Muscle layer of duodenum (tissue), 2 donors: ENCODE data around the gene HEPHL1.

Experiments used
- H3K27ac ChIP-seq: one replicate; pipeline ENCODE4 v1.7.0; 2013; ENCODE audit warnings: mild to moderate bottlenecking, low read length
- H3K27me3 ChIP-seq: one replicate; pipeline ENCODE4 v1.7.0; 2013; ENCODE audit warnings: low read depth, mild to moderate bottlenecking, control low read depth, low read length
- H3K36me3 ChIP-seq, 2 donors: one replicate each; pipeline ENCODE4 v1.7.0; 2013; ENCODE audit warnings: low read length in 2 of 2, control low read depth in 1 of 2, mild to moderate bottlenecking in 1 of 2; ENCODE audit not compliant: insufficient read depth in 2 of 2, control insufficient read depth in 1 of 2
- H3K4me1 ChIP-seq, 2 donors: one replicate each; pipeline ENCODE4 v1.7.0; 2013; ENCODE audit warnings: low read length in 2 of 2, mild to moderate bottlenecking in 2 of 2, control low read depth in 1 of 2, moderate library complexity in 1 of 2; ENCODE audit not compliant: insufficient read depth in 2 of 2, control insufficient read depth in 1 of 2
- H3K4me3 ChIP-seq, 2 donors: one replicate each; pipeline ENCODE4 v1.7.0; 2013; ENCODE audit warnings: low read length in 2 of 2, low read depth in 1 of 2, mild to moderate bottlenecking in 1 of 2
- H3K9me3 ChIP-seq, 2 donors: one replicate each; pipeline ENCODE4 v1.7.0; 2013; ENCODE audit warnings: low read length in 2 of 2, control low read depth in 1 of 2, mild to moderate bottlenecking in 1 of 2; ENCODE audit not compliant: control insufficient read depth in 1 of 2
- donor health status: healthy.

The HEPHL1 gene

DNA sequence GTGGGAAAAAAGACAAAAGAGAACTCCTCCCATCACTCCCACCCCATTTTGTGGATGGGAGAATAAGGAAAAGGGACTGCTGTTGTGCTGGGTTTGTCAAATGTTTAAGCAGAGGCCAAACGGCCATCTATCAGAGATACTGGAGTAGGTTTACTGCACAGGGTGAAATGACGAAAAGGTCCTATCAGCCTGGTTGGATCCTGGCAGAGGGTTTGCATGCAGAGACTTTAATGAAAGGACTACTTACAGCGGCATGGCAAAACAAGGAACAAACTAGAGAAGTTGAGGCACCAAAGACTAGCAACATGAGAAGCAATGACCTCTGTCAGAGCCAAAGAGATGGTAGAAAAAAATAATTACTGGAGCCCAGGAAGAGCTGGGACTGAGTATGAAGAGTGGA, 32.2 kb upstream of the HEPHL1 start:
- H3K27ac ChIP-seq: no peak overlapping the region
- no peak overlapping the region for H3K4me3 ChIP-seq
- H3K27me3 ChIP-seq: no peaks in the 10 kb centered on the region
- H3K4me1 ChIP-seq: no peaks in the 10 kb centered on the region
- H3K9me3 ChIP-seq: peaks cover 0 to 14% of the 10 kb centered on the region in 2 donors
- no peaks in the 10 kb centered on the region for H3K36me3 ChIP-seq

GRCh38 chr11:93993747-93994146, 27.4 kb upstream of the HEPHL1 start:
- H3K27me3 ChIP-seq: no peaks in the 10 kb centered on the region
- H3K4me3 ChIP-seq: no peak overlapping the region
- H3K27ac ChIP-seq: no peak overlapping the region
- H3K4me1 ChIP-seq: no peaks in the 10 kb centered on the region
- H3K9me3 ChIP-seq: peaks cover 0 to 17% of the 10 kb centered on the region in 2 donors
- no peaks in the 10 kb centered on the region for H3K36me3 ChIP-seq

DNA sequence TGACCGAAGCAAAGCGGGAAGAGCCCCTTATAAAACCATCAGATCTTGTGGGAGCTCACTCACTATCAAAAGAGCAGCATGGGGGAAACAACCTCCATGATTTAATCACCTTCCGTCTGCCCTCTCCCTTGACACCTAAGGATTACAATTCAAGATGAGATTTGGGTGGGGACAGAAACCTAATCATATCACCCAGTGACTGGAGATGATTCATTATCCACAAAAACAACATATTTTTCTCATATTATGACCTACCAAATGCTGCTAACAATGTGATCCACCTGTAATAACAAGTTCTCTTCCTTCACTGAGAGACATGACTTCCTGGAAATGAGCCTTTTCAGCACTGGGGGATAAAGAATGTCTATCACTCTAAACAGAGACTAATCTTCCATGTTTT, 23.4 kb upstream of the HEPHL1 start:
- Histone ChIP-seq H3K27me3 (no peaks in the 10 kb centered on the region), H3K27ac (no peak overlapping the region), H3K9me3 (peaks cover 0 to 11% of the 10 kb centered on the region in 2 donors), H3K36me3 (no peaks in the 10 kb centered on the region), H3K4me3 (no peak overlapping the region), H3K4me1 (no peaks in the 10 kb centered on the region)

DNA sequence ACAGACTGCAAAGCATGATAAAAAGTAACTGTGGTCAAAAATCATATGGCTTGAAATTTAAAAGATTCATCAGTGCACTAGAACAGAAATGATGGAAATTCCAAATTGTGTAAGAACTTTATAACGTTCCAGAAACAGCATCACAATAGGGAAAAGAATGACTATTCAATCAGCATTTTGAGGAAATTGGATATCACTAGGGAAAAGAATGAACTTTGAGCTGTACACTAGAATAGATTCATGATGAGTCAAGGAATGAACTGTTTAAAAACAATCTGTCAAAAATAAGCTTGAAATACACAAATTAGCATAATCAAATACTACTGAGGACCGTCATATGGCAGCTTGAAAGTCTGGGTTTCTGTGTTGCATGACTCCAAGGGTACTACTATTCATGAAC, 20.5 kb upstream of the HEPHL1 start:
- no peaks in the 10 kb centered on the region for H3K9me3 ChIP-seq
- no peaks in the 10 kb centered on the region for H3K4me1 ChIP-seq
- no peak overlapping the region for H3K27ac ChIP-seq
- no peaks in the 10 kb centered on the region for H3K27me3 ChIP-seq
- no peaks in the 10 kb centered on the region for H3K36me3 ChIP-seq
- H3K4me3 ChIP-seq: no peak overlapping the region

- H3K27me3 ChIP-seq: no peaks in the 10 kb centered on the region
- no peaks in the 10 kb centered on the region for H3K9me3 ChIP-seq
- no peaks in the 10 kb centered on the region for H3K36me3 ChIP-seq
- no peak overlapping the region for H3K27ac ChIP-seq
- H3K4me1 ChIP-seq: no peaks in the 10 kb centered on the region
- no peak overlapping the region for H3K4me3 ChIP-seq
Measured at GRCh38 chr11:94002226-94002625, 18.9 kb upstream of the HEPHL1 start.

GRCh38 chr11:94007426-94007825, 13.7 kb upstream of the HEPHL1 start:
- Histone ChIP-seq H3K36me3 (no peaks in the 10 kb centered on the region), H3K27ac (no peak overlapping the region), H3K4me1 (no peaks in the 10 kb centered on the region), H3K9me3 (no peaks in the 10 kb centered on the region), H3K4me3 (no peak overlapping the region), H3K27me3 (no peaks in the 10 kb centered on the region)

DNA sequence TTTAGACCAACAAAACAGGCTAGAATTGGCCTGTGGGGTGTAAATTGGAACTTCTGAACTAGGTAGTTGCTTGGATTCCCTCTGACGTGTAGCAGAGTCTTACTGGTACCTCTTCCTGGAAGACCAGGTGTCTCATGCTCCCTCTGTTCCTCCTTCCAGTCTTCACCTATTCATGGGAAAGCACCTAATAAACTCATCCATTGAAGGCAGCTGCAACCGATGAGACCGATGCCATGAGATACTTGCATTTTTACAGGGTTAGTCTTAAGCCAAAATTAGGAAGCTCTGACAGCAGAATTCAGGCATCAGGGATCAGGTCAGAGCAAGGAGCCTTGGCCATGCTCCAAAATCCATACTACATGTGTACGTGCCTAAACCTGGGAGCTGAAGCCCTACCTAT, 13.2 kb upstream of the HEPHL1 start:
- no peaks in the 10 kb centered on the region for H3K9me3 ChIP-seq
- H3K4me1 ChIP-seq: no peaks in the 10 kb centered on the region
- H3K27ac ChIP-seq: no peak overlapping the region
- no peaks in the 10 kb centered on the region for H3K36me3 ChIP-seq
- no peaks in the 10 kb centered on the region for H3K27me3 ChIP-seq
- H3K4me3 ChIP-seq: no peak overlapping the region

DNA sequence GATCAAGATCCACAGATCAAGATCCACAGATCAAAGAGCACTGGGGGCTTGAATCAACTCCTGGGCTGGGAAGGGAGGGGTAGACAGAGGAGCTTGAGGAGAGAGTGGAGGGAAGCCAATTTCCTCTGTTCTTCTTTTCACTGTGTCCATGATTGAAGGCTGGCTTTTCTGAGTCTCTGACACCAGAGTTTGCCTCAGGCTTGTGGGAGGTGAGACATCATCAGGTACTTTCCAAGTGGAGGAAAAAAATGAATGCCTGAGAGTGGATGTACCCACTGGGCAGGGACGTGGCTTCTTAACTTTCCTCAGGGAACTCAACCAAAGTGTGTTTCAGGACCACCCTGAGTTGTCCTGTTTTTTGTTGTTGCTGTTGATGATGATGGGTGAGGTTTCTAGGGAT, 11.0 kb upstream of the HEPHL1 start:
- H3K4me1 ChIP-seq: no peaks in the 10 kb centered on the region
- no peaks in the 10 kb centered on the region for H3K36me3 ChIP-seq
- no peaks in the 10 kb centered on the region for H3K27me3 ChIP-seq
- no peak overlapping the region for H3K4me3 ChIP-seq
- no peak overlapping the region for H3K27ac ChIP-seq
- no peaks in the 10 kb centered on the region for H3K9me3 ChIP-seq

DNA sequence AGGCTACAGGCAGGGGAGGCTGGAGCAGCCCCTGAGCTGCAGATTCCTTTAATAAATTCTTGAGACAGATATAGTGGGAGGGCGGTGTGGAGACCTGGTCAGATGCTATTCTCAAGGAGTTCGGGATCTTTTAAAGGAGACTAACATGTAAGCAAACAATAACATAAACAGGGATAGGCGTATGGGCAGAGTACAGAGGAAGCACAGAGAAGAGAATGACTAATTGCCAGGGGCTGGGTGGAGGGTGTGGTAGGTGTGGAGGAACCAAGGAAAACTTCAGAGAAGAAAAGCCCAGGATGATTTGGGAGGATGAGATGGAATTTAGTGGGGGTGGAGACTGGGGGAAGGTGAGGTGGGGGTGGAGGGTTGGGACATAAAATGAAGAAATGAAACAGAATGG, 9.7 kb upstream of the HEPHL1 start:
- Histone ChIP-seq H3K9me3 (no peaks in the 10 kb centered on the region), H3K27ac (no peak overlapping the region), H3K4me1 (no peaks in the 10 kb centered on the region), H3K36me3 (no peaks in the 10 kb centered on the region), H3K4me3 (no peak overlapping the region), H3K27me3 (no peaks in the 10 kb centered on the region)

DNA sequence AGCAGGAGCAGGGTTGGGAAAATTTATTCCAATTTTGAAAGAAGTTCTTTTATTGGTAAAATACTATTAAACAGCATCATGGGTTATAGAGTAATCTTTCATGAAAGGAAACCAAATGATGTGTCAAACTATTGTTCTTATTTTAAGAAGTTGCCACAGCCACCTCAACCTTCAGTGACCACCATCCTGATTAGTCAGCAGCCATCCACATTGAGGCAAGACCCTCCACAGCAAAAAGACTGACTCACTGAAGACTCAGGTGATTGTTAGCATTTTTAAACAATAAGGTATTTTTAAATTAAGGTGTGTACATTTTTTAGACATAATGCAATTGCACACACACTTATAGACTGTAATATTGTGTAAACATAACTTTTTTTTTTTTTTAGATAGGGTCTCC, 3.7 kb upstream of the HEPHL1 start:
- Histone ChIP-seq H3K4me1 (no peaks in the 10 kb centered on the region), H3K4me3 (no peak overlapping the region), H3K27me3 (no peaks in the 10 kb centered on the region), H3K36me3 (no peaks in the 10 kb centered on the region), H3K27ac (no peak overlapping the region), H3K9me3 (no peaks in the 10 kb centered on the region)

GRCh38 chr11:94018721-94019120, 2.4 kb upstream of the HEPHL1 start:
- no peaks in the 10 kb centered on the region for H3K4me1 ChIP-seq
- no peak overlapping the region for H3K4me3 ChIP-seq
- no peak overlapping the region for H3K27ac ChIP-seq
- H3K27me3 ChIP-seq: no peaks in the 10 kb centered on the region
- H3K36me3 ChIP-seq: no peaks in the 10 kb centered on the region
- no peaks in the 10 kb centered on the region for H3K9me3 ChIP-seq

DNA sequence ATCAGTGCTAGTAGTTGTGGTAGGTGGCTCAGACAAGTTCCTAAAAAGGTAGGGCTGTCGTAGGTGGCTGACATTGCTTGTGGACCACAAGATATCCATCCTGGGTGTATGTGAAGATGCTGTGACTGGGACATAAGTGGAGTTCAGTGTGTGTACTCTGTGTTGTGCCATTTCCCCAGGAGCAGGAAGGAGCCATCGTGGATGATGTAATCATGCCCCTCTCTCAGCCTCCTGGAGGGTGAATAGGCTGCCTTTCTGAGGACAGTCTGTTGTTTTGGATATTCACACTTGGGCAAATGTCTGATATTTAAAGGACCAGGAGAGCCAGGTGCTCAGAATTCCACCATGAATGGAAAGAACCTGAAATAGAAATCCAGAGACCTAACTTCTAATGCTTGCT, 2.7 kb downstream of the HEPHL1 start:
- Histone ChIP-seq H3K27me3 (no peaks in the 10 kb centered on the region), H3K9me3 (no peaks in the 10 kb centered on the region), H3K4me1 (no peaks in the 10 kb centered on the region), H3K27ac (no peak overlapping the region), H3K4me3 (no peak overlapping the region), H3K36me3 (no peaks in the 10 kb centered on the region)
